ENCODE measurements around the gene TLL2.
A peak's percentile ranks its signal among the peaks of the same experiment; 100 is the strongest.

TLL2 gene

GRCh38 chr10:96541921-96542320, 28.2 kb upstream of the TLL2 start:
- peak overlapping the region; percentile 83 for H3K27ac ChIP-seq
- TF ChIP-seq, protein P1, sequence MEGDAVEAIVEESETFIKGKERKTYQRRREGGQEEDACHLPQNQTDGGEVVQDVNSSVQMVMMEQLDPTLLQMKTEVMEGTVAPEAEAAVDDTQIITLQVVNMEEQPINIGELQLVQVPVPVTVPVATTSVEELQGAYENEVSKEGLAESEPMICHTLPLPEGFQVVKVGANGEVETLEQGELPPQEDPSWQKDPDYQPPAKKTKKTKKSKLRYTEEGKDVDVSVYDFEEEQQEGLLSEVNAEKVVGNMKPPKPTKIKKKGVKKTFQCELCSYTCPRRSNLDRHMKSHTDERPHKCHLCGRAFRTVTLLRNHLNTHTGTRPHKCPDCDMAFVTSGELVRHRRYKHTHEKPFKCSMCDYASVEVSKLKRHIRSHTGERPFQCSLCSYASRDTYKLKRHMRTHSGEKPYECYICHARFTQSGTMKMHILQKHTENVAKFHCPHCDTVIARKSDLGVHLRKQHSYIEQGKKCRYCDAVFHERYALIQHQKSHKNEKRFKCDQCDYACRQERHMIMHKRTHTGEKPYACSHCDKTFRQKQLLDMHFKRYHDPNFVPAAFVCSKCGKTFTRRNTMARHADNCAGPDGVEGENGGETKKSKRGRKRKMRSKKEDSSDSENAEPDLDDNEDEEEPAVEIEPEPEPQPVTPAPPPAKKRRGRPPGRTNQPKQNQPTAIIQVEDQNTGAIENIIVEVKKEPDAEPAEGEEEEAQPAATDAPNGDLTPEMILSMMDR (conservative IDR thresholded peaks at IDR 0.05) = no peak

- H3K27ac ChIP-seq = peak overlapping the region; percentile 83
- TF ChIP-seq, protein P1 (conservative IDR thresholded peaks at IDR 0.05) = no peak
Observed at GRCh38 chr10:96540240-96540639, 26.5 kb upstream of the TLL2 start.

DNA sequence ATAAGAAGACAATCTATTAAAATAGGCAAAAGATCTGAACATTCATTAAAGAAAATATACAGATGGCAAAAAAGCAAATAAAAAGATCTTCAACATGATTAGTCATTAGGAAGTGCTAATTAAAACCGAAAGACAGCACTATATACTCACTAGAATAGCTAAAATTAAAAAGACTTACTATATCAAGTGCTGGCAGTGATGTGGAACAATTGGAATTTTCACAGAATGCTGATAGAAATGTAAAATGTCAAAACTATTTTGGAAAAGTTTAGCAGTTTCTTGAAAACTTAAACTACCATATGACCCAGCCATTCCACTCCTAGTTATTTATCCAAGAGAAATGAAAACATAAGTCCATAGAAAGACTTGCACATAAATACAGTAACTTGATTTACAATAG, 25.0 kb upstream of the TLL2 start:
- TF ChIP-seq, protein P1 (conservative IDR thresholded peaks at IDR 0.05) = no peak
- peak overlapping the region; percentile 83 for H3K27ac ChIP-seq

DNA sequence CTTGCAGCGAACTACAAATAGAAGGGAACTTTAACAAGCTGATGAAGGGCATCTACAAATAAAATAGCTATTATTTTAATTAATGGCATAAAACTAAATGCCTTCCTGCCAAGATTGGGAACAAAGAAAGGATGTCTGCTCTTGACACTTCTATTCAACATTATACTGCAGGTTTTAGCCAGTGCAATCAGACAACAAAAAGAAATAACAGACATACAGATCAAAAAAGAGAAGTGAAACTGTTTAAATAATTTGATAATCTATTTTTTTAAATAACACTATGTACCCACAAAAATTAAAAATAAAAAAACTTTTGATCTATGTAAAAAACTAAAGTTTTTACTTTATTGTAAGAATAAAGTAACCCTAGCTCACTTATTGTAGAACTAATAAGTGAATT, 22.4 kb upstream of the TLL2 start:
- peak overlapping the region; percentile 74 for H3K27ac ChIP-seq
- TF ChIP-seq, protein P1 (conservative IDR thresholded peaks at IDR 0.05) = no peak

GRCh38 chr10:96532523-96532922, 18.8 kb upstream of the TLL2 start:
- H3K27ac ChIP-seq = peak overlapping the region; percentile 74
- TF ChIP-seq, protein P1 (conservative IDR thresholded peaks at IDR 0.05) = no peak

GRCh38 chr10:96529634-96530279, 16.0 kb upstream of the TLL2 start:
- peak overlapping the region; percentile 74 for H3K27ac ChIP-seq
- TF ChIP-seq, protein P1 (conservative IDR thresholded peaks at IDR 0.05) = no peak

- TF ChIP-seq, protein P1 (conservative IDR thresholded peaks at IDR 0.05) = no peak
- no peak overlapping the region for H3K27ac ChIP-seq
Observed at GRCh38 chr10:96524741-96525140, 11.0 kb upstream of the TLL2 start.
